ENCODE data around the gene TIMM17B. TPM values are rescaled to one million over a fixed set of nuclear protein-coding genes. Genes with fewer than 3 reads are reported as not detected.

The TIMM17B gene
- total RNA-seq, 1 donor from 2014 or later = 48.7 TPM

DNA sequence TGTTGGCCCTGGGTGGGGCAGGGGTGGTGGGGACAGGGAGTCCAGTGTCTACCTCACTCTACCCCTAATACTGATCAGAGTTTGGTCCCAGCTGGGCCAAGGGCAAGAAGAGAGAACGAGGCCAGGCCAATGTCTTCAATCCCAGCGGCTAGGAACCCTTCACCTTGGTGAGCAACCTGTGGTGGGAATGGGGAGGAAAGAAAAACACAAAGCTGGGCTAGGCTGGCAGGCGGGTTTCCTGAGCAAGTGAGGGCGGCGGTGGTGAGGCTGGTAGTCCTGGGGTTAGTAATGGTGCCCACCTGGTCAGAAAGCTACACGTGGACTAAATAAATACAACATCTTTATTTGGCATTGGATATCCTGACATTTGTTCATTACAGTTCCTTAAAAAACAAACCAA, 5.7 kb upstream of the TIMM17B start:
- H3K9ac ChIP-seq = no peak overlapping the region
- no peak overlapping the region for H2AFZ ChIP-seq (replicated peaks)
- no peaks in the 10 kb centered on the region for H4K20me1 ChIP-seq (ENCODE audit: low read depth)
- H3K36me3 Mint-ChIP-seq = peaks cover 7% of the 10 kb centered on the region
- H3K36me3 ChIP-seq = no peaks in the 10 kb centered on the region
- H3K27ac ChIP-seq = no peak overlapping the region
- no peak overlapping the region for H3K4me3 ChIP-seq
- no peaks in the 10 kb centered on the region for H3F3A ChIP-seq (ENCODE audit: low read depth)
- H3K27me3 Mint-ChIP-seq (ENCODE audit: insufficient read depth, low read depth) = peaks cover 2% of the 10 kb centered on the region
- H3K9me3 ChIP-seq (ENCODE audit: low read depth) = no peaks in the 10 kb centered on the region
- peaks cover 12% of the 10 kb centered on the region for H3K9me3 Mint-ChIP-seq
- no peaks in the 10 kb centered on the region for H3K4me1 ChIP-seq
- peaks cover 3% of the 10 kb centered on the region for H3K4me1 Mint-ChIP-seq
- no peak overlapping the region for H3K4me2 ChIP-seq
- no peak overlapping the region for H3K4me3 Mint-ChIP-seq
- no peak overlapping the region for H3K27ac Mint-ChIP-seq
- DNase-seq (ENCODE audit: low spot score) = no peak
- TF ChIP-seq, protein P1, sequence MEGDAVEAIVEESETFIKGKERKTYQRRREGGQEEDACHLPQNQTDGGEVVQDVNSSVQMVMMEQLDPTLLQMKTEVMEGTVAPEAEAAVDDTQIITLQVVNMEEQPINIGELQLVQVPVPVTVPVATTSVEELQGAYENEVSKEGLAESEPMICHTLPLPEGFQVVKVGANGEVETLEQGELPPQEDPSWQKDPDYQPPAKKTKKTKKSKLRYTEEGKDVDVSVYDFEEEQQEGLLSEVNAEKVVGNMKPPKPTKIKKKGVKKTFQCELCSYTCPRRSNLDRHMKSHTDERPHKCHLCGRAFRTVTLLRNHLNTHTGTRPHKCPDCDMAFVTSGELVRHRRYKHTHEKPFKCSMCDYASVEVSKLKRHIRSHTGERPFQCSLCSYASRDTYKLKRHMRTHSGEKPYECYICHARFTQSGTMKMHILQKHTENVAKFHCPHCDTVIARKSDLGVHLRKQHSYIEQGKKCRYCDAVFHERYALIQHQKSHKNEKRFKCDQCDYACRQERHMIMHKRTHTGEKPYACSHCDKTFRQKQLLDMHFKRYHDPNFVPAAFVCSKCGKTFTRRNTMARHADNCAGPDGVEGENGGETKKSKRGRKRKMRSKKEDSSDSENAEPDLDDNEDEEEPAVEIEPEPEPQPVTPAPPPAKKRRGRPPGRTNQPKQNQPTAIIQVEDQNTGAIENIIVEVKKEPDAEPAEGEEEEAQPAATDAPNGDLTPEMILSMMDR (IDR thresholded peaks at IDR 0.05) = no peak
- no peak for TF ChIP-seq EZH2 (IDR thresholded peaks at IDR 0.05)
- TF ChIP-seq EZH2phosphoT487 (IDR thresholded peaks at IDR 0.05) = no peak
- peaks cover 16% of the 10 kb centered on the region for H3K79me2 ChIP-seq (ENCODE audit: low read depth)
- H3K27me3 ChIP-seq = no peaks in the 10 kb centered on the region

DNA sequence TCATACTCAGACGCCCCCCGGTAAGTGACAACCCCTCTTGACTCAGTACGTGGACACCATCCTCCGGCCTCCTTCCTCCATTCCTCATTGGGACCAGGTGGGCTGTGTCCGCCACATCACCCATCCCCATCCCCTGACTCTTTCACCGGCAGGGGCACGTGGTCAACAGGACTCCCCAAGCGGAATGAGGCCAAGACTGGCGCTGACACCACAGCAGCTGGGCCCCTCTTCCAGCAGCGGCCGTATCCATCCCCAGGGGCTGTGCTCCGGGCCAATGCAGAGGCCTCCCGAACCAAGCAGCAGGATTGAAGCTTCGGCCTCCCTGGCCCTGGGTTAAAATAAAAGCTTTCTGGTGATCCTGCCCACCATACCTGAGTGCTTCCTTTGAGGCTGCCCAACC, 5.2 kb upstream of the TIMM17B start:
- H3K36me3 Mint-ChIP-seq = peaks cover 7% of the 10 kb centered on the region
- H3K27ac Mint-ChIP-seq = no peak overlapping the region
- no peak for TF ChIP-seq EZH2 (IDR thresholded peaks at IDR 0.05)
- TF ChIP-seq EZH2phosphoT487 (IDR thresholded peaks at IDR 0.05) = no peak
- TF ChIP-seq, protein P1 (IDR thresholded peaks at IDR 0.05) = no peak
- H3K9ac ChIP-seq = no peak overlapping the region
- no peak overlapping the region for H2AFZ ChIP-seq (replicated peaks)
- peaks cover 16% of the 10 kb centered on the region for H3K79me2 ChIP-seq (ENCODE audit: low read depth)
- peaks cover 2% of the 10 kb centered on the region for H3K27me3 Mint-ChIP-seq (ENCODE audit: insufficient read depth, low read depth)
- H3K27me3 ChIP-seq = no peaks in the 10 kb centered on the region
- no peaks in the 10 kb centered on the region for H3F3A ChIP-seq (ENCODE audit: low read depth)
- peaks cover 12% of the 10 kb centered on the region for H3K9me3 Mint-ChIP-seq
- H3K4me3 Mint-ChIP-seq = no peak overlapping the region
- no peak for DNase-seq (ENCODE audit: low spot score)
- H3K4me1 Mint-ChIP-seq = peaks cover 3% of the 10 kb centered on the region
- no peaks in the 10 kb centered on the region for H3K4me1 ChIP-seq
- H3K27ac ChIP-seq = no peak overlapping the region
- no peak overlapping the region for H3K4me2 ChIP-seq
- H3K36me3 ChIP-seq = no peaks in the 10 kb centered on the region
- H3K9me3 ChIP-seq (ENCODE audit: low read depth) = no peaks in the 10 kb centered on the region
- H3K4me3 ChIP-seq = no peak overlapping the region
- H4K20me1 ChIP-seq (ENCODE audit: low read depth) = no peaks in the 10 kb centered on the region

DNA sequence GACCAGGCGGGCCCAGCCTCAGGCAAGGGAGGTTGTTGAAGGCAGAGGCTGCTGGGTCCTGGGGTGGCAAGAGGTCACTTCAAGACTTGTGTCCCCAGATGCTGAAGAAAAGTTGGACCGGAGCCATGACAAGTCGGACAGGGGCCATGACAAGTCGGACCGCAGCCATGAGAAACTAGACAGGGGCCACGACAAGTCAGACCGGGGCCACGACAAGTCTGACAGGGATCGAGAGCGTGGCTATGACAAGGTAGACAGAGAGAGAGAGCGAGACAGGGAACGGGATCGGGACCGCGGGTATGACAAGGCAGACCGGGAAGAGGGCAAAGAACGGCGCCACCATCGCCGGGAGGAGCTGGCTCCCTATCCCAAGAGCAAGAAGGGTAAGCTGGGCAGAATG, 4.6 kb upstream of the TIMM17B start:
- Mint-ChIP-seq H3K36me3 (peaks cover 7% of the 10 kb centered on the region), H3K27ac (no peak overlapping the region), H3K4me1 (peaks cover 4% of the 10 kb centered on the region), H3K27me3 (ENCODE audit: insufficient read depth, low read depth) (peaks cover 4% of the 10 kb centered on the region), H3K9me3 (peaks cover 12% of the 10 kb centered on the region), H3K4me3 (peak overlapping the region; percentile 25)
- no peak for TF ChIP-seq EZH2 (IDR thresholded peaks at IDR 0.05)
- TF ChIP-seq EZH2phosphoT487 (IDR thresholded peaks at IDR 0.05) = no peak
- TF ChIP-seq, protein P1 (IDR thresholded peaks at IDR 0.05) = no peak
- Histone ChIP-seq H3K4me1 (no peaks in the 10 kb centered on the region), H4K20me1 (ENCODE audit: low read depth) (no peaks in the 10 kb centered on the region), H3K9ac (no peak overlapping the region), H3K79me2 (ENCODE audit: low read depth) (peaks cover 19% of the 10 kb centered on the region), H3K4me2 (no peak overlapping the region), H2AFZ (replicated peaks) (no peak overlapping the region), H3K36me3 (no peaks in the 10 kb centered on the region), H3K4me3 (no peak overlapping the region), H3K27me3 (no peaks in the 10 kb centered on the region), H3K27ac (no peak overlapping the region), H3F3A (ENCODE audit: low read depth) (peaks cover 3% of the 10 kb centered on the region), H3K9me3 (ENCODE audit: low read depth) (no peaks in the 10 kb centered on the region)
- no peak for DNase-seq (ENCODE audit: low spot score)
